Measurements from ENCODE around the gene ZNF74.
"Not testable (repeated sequence)": the region's sequence is repeated elsewhere in the genome, so short reads cannot be mapped to it uniquely, and the experiment has no call there.

DNA sequence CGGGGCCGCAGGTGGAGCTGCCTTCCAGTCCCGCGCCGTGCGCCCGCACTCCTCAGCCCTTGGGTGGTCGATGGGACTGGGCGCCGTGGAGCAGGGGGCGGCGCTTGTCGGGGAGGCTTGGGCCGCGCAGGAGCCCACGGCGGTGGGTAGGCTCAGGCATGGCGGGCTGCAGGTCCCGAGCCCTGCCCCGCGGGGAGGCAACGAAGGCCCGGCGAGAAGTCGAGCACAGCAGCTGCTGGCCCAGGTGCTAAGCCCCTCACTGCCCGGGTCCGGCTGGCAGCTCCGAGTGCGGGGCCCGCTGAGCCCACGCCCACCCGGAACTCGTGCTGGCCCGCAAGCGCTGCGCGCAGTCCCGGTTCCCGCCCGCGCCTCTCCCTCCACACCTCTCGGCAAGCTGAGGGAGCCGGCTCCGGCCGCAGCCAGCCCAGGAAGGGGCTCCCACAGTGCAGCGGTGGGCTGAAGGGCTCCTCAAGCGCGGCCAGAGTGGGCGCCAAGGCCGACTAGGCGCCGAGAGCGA, 1.5 kb upstream of the ZNF74 start:
- TF ChIP-seq, protein P1, sequence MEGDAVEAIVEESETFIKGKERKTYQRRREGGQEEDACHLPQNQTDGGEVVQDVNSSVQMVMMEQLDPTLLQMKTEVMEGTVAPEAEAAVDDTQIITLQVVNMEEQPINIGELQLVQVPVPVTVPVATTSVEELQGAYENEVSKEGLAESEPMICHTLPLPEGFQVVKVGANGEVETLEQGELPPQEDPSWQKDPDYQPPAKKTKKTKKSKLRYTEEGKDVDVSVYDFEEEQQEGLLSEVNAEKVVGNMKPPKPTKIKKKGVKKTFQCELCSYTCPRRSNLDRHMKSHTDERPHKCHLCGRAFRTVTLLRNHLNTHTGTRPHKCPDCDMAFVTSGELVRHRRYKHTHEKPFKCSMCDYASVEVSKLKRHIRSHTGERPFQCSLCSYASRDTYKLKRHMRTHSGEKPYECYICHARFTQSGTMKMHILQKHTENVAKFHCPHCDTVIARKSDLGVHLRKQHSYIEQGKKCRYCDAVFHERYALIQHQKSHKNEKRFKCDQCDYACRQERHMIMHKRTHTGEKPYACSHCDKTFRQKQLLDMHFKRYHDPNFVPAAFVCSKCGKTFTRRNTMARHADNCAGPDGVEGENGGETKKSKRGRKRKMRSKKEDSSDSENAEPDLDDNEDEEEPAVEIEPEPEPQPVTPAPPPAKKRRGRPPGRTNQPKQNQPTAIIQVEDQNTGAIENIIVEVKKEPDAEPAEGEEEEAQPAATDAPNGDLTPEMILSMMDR (conservative IDR thresholded peaks at IDR 0.05): not testable (repeated sequence)
- not testable (repeated sequence) for TF ChIP-seq EZH2 (IDR thresholded peaks at IDR 0.05; ENCODE audit: low read depth)

Data from PC-9 (cell line).